ENCODE data around the gene GCSH. TPM values are rescaled to one million over a fixed set of nuclear protein-coding genes. Genes with fewer than 3 reads are reported as not detected.

The GCSH gene
- total RNA-seq: 57.0 and 58.9 TPM in 2 replicates
- long read RNA-seq, transcript GCSH-201 (5 exons, 1,597 nt): major isoform, 52 of 62 reads
- long read RNA-seq, partial matches to known transcripts: 0 of 62 reads
- long read RNA-seq, other reads (novel, unspliced or antisense): 4 of 62 reads

DNA sequence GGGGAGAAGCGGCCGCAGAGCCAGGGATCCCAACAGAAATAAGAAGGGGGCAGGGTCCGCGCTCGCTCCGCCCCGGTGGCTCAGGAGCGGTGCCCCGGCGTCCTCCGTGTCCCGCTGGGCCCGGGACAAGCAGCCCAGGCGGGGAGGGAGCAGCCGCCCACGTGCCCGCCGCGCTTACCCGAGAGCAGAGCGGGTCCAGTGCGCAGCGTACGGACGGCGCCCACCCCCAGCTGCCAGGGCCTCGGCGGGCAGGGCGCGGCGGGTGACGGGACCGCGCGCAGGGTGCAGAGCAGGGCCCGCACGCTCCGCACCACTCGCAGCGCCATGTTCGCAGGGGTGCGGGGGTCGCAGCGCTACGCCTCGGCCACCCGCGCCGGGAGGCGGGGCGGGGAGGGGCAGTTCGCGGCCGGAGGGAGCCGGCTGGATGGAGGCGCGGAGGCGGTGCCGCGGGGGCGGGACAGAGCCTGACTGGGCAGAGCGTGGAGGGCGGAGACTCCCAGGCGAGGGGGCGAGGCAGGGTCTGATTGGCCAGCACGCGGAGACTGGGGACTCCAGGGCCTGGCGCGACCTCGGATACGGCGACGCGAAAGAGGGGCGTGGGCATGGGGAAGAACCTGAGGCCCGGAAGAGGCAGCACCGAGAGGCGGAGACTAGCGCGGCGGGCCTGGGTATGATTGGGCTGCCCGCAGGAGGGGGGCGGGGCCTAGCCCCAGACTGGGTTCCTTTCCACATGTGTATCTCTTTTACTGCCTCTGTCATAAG, at the start of gene GCSH:
TSS of gene GCSH (minus strand) at position 443 of the 762 bp plus-strand sequence. CDS start at position 326, 117 bp downstream.
- H3K27ac Mint-ChIP-seq: peak within 1 kb of the TSS; percentile 38
- peaks cover 3% of the 10 kb centered on the region for H3K9me3 Mint-ChIP-seq (ENCODE audit: low read depth)
- peaks cover 1% of the 10 kb centered on the region for H3K36me3 Mint-ChIP-seq (ENCODE audit: insufficient read depth)
- DNase-seq (ENCODE audit: low spot score, unreplicated experiment): peak; percentile 97
- peaks cover 7% of the 10 kb centered on the region for H3K4me1 Mint-ChIP-seq (ENCODE audit: low read depth)
- H3K27me3 Mint-ChIP-seq: no peaks in the 10 kb centered on the region
- H3K4me3 Mint-ChIP-seq (ENCODE audit: low read depth): peak within 1 kb of the TSS; percentile 77
- TF ChIP-seq, protein P1, sequence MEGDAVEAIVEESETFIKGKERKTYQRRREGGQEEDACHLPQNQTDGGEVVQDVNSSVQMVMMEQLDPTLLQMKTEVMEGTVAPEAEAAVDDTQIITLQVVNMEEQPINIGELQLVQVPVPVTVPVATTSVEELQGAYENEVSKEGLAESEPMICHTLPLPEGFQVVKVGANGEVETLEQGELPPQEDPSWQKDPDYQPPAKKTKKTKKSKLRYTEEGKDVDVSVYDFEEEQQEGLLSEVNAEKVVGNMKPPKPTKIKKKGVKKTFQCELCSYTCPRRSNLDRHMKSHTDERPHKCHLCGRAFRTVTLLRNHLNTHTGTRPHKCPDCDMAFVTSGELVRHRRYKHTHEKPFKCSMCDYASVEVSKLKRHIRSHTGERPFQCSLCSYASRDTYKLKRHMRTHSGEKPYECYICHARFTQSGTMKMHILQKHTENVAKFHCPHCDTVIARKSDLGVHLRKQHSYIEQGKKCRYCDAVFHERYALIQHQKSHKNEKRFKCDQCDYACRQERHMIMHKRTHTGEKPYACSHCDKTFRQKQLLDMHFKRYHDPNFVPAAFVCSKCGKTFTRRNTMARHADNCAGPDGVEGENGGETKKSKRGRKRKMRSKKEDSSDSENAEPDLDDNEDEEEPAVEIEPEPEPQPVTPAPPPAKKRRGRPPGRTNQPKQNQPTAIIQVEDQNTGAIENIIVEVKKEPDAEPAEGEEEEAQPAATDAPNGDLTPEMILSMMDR (IDR thresholded peaks at IDR 0.05; ENCODE audit: unreplicated experiment): no peak

DNA sequence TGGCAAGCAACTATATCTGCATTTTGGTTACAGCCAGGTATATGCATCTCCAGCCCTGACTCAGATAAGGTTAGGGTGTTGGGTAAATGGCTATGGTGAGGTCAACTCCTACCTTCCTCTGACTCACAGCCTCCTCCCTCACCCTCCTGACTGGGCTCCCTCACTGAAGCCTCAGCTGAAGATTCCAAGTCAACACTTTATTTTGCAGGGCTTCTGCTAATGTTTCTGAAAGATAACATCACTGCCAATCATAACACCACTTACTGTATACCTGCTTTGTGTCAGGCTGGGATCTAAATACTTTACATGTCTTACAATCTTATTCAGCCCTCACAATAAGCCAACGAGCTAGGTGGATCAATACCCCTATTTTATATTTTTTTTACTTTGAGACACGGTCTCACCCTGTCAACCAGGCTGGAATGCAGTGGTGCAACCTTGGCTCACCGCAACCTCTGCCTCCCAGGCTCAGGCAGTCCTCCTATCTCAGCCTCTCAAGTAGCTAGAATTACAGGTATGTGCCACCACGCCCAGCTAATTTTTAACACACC, 47.8 kb upstream of the GCSH start:
- Mint-ChIP-seq H3K4me3 (ENCODE audit: low read depth) (no peak overlapping the region), H3K36me3 (ENCODE audit: insufficient read depth) (no peaks in the 10 kb centered on the region), H3K4me1 (ENCODE audit: low read depth) (no peaks in the 10 kb centered on the region), H3K9me3 (ENCODE audit: low read depth) (no peaks in the 10 kb centered on the region), H3K27ac (no peak overlapping the region), H3K27me3 (no peaks in the 10 kb centered on the region)
- TF ChIP-seq, protein P1 (IDR thresholded peaks at IDR 0.05; ENCODE audit: unreplicated experiment): no peak
- DNase-seq (ENCODE audit: low spot score, unreplicated experiment): no peak

DNA sequence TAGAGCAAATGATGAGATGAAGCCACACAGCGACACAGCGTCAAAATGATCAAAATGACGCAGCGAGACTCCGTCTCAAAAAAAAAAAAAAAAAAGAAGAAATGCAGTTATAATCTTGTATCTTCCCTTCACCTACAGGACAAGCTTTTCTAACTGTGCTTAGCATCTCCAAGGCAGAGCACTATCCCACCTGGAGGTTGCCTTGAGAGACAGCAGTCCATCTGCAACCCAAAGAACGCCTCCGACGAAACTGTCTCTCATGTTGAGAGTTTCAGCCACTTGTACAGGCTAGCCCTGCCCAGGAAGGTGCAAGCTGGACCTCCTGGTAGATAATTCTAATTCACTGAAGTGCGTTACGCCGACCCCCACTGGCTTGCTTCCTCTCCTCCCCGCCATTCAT, 46.7 kb upstream of the GCSH start:
- H3K4me1 Mint-ChIP-seq (ENCODE audit: low read depth): no peaks in the 10 kb centered on the region
- H3K27ac Mint-ChIP-seq: no peak overlapping the region
- no peaks in the 10 kb centered on the region for H3K27me3 Mint-ChIP-seq
- no peaks in the 10 kb centered on the region for H3K36me3 Mint-ChIP-seq (ENCODE audit: insufficient read depth)
- TF ChIP-seq, protein P1 (IDR thresholded peaks at IDR 0.05; ENCODE audit: unreplicated experiment): no peak
- DNase-seq (ENCODE audit: low spot score, unreplicated experiment): no peak
- H3K4me3 Mint-ChIP-seq (ENCODE audit: low read depth): no peak overlapping the region
- H3K9me3 Mint-ChIP-seq (ENCODE audit: low read depth): no peaks in the 10 kb centered on the region

DNA sequence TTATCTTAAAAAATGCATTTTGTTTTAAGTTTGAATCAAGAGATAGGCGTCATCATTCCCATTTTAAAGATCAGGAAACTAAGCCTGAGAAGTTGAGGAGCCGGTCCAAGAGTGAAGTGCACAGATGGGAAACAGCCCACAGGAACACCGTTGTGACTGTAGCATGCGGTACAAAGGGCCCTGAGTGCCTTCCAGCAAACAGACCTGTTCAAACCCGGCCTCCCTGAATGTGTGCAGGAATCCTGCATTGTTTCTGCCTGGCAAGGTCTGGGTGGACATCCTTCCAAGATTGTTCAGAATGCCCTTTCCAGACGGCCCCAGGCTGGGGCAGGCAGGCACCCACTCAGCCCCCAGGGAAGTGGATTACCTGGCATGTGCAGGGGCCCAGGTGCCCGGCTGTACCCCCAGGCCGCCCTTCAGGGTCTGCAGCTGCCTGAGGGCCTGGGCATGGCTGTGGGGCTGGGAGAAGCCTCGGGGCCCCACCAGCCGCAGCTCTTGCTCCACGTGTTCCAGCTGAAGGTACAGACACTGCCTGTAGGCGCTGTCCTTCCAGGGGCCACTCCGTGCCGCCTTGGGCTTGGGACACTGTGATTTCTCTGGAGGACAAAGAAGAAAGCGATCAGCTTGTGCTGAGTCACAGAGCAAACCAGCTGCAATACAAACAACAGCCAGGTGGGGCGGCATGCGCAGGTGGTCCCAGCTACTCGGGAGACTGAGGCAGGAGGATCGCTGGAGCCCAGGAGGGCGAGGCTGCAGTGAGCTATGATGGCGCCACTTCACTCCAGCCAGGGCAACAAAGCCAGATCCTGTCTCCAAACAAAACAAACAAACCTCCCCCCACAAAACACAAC, 45.0 kb upstream of the GCSH start:
- no peak for DNase-seq (ENCODE audit: low spot score, unreplicated experiment)
- no peak overlapping the region for H3K4me3 Mint-ChIP-seq (ENCODE audit: low read depth)
- no peaks in the 10 kb centered on the region for H3K27me3 Mint-ChIP-seq
- no peak overlapping the region for H3K27ac Mint-ChIP-seq
- peaks cover 5% of the 10 kb centered on the region for H3K4me1 Mint-ChIP-seq (ENCODE audit: low read depth)
- TF ChIP-seq, protein P1 (IDR thresholded peaks at IDR 0.05; ENCODE audit: unreplicated experiment): peak; percentile 35
- no peaks in the 10 kb centered on the region for H3K36me3 Mint-ChIP-seq (ENCODE audit: insufficient read depth)
- no peaks in the 10 kb centered on the region for H3K9me3 Mint-ChIP-seq (ENCODE audit: low read depth)
